GM12878 (cell line): ENCODE measurements around the gene RASAL1. TPM values are rescaled to one million over a fixed set of nuclear protein-coding genes. Genes with fewer than 3 reads are reported as not detected.

Source experiments
- ATAC-seq: fragments of 200-7000 bp; cut with Tn5 transposase; 3 replicates; pipeline ENCODE4 v1.9.1; 2020; ENCODE audit warnings: mild to moderate bottlenecking, moderate library complexity
- BruUV-seq: library from RNA; stranded (reverse); fragments of 400-500 nt; replicated peaks from 2 replicates; lab custom pipeline; 2021; lab: Mats Ljungman, UMichigan
- CTCF ChIA-PET: fragments of 300-600 bp; sonication (Branson Sonifier 250); formaldehyde crosslinking; extraction: SDS; loops from one replicate; lab custom pipeline; 2021; ENCODE audit warnings: inconsistent platforms; lab: Yijun Ruan, JAX
- POLR2A ChIA-PET: fragments of 350-600 bp; formaldehyde crosslinking; extraction: SDS; loops from one replicate; lab custom pipeline; 2021; ENCODE audit warnings: inconsistent platforms; lab: Charles Lee
- RAD21 ChIA-PET: fragments of 300-600 bp; sonication (Branson Sonifier 250); formaldehyde crosslinking; loops from one replicate; lab custom pipeline; 2023; ENCODE audit warnings: antibody characterized with exemption; ENCODE audit not compliant: unreplicated experiment; lab: Charles Lee
- SMC1A ChIA-PET: fragments of 300-600 bp; sonication (Branson Sonifier 250); formaldehyde crosslinking; loops from one replicate; lab custom pipeline; 2023; ENCODE audit not compliant: unreplicated experiment, uncharacterized antibody; lab: Charles Lee
- DNase-seq: peaks from one replicate; pipeline ENCODE4 v3.0.0-alpha.2; 2011; ENCODE audit warnings: low read depth, low spot score
- FAIRE-seq: peaks from 3 replicates; lab custom pipeline; 2011; peaks lifted over from hg19 to GRCh38; lab: Jason Lieb, UNC
- H2AFZ ChIP-seq: 2 replicates; pipeline ENCODE4 v1.6.0; 2011; ENCODE audit warnings: low read depth, low read length, control low read depth; ENCODE audit not compliant: control insufficient read depth
- H3K27ac ChIP-seq: 2 replicates; pipeline ENCODE4 v1.5.1; 2011; ENCODE audit warnings: control low read depth; ENCODE audit not compliant: control insufficient read depth, insufficient read depth
- H3K27me3 ChIP-seq, 2 experiments: replicated peaks in 1 of 2; 2 replicates each; pipeline versions ENCODE4 v1.6.0 to v1.6.1; 2011; ENCODE audit warnings: low read length in 1 of 2; ENCODE audit not compliant: control insufficient read depth in 2 of 2, insufficient read depth in 2 of 2
- H3K36me3 ChIP-seq, 2 experiments: 2 replicates each; pipeline ENCODE4 v1.5.1; 2011; ENCODE audit warnings: low read length in 1 of 2; ENCODE audit not compliant: control insufficient read depth in 2 of 2, insufficient read depth in 2 of 2
- H3K4me1 ChIP-seq: 2 replicates; pipeline ENCODE4 v1.6.1; 2011; ENCODE audit warnings: mild to moderate bottlenecking, low read length, moderate library complexity, mixed read lengths; ENCODE audit not compliant: control insufficient read depth, insufficient read depth
- H3K4me2 ChIP-seq: 2 replicates; pipeline ENCODE4 v1.6.0; 2011; ENCODE audit warnings: control low read depth; ENCODE audit not compliant: control insufficient read depth, insufficient read depth
- H3K4me3 ChIP-seq: fragments of 200-600 bp; sonication (generic); 2 replicates; pipeline ENCODE4 v1.5.1; 2016
- H3K79me2 ChIP-seq: 2 replicates; pipeline ENCODE4 v1.6.0; 2011; ENCODE audit warnings: low read length; ENCODE audit not compliant: control insufficient read depth, insufficient read depth
- H3K9ac ChIP-seq: 2 replicates; pipeline ENCODE4 v1.8.0; 2011; ENCODE audit warnings: low read length, control low read depth, mixed read lengths; ENCODE audit not compliant: control insufficient read depth, insufficient read depth
- H3K9me3 ChIP-seq: replicated peaks from 3 replicates; pipeline ENCODE4 v1.5.1; 2011; ENCODE audit warnings: mild to moderate bottlenecking, low read length; ENCODE audit not compliant: control insufficient read depth, insufficient read depth
- H4K20me1 ChIP-seq: 2 replicates; pipeline ENCODE4 v1.6.0; 2011; ENCODE audit not compliant: control insufficient read depth, insufficient read depth
- CEBPB ChIP-seq, 2 experiments: fragments of 150-350 bp in 1 of 2; IDR thresholded peaks; 2 replicates each; pipeline ENCODE4 v1.6.1; 2012 to 2014; ENCODE audit warnings: low read depth in 2 of 2, low read length in 2 of 2, borderline replicate concordance in 1 of 2, inconsistent platforms in 1 of 2
- EGR1 ChIP-seq, 2 experiments: IDR thresholded peaks; 1 replicate in 1 of 2; 2 replicates in 1 of 2; pipeline ENCODE4 v1.6.1; 2011 to 2012; ENCODE audit warnings: low read depth in 2 of 2, low read length in 2 of 2, borderline replicate concordance in 1 of 2, mild to moderate bottlenecking in 1 of 2, moderate library complexity in 1 of 2
- FOS ChIP-seq: IDR thresholded peaks from 3 replicates; pipeline ENCODE4 v1.6.1; 2011; ENCODE audit warnings: borderline replicate concordance; ENCODE audit not compliant: insufficient read length; ENCODE audit errors: extremely low read depth
- HDAC6 ChIP-seq: fragments of 200-600 bp; sonication (generic); IDR thresholded peaks from one replicate; pipeline ENCODE4 v1.8.0; 2017; ENCODE audit warnings: antibody characterized with exemption; ENCODE audit not compliant: unreplicated experiment
- RAD51 ChIP-seq: fragments of 450-650 bp; IDR thresholded peaks from 2 replicates; pipeline ENCODE4 v1.6.1; 2016; ENCODE audit warnings: moderate library complexity, mild to moderate bottlenecking, inconsistent platforms
- WGBS: methylation state at CpG from one replicate; pipeline ENCODE4 v1.1.6; 2016; ENCODE audit warnings: low lambda C conversion rate; ENCODE audit not compliant: insufficient replicate concordance, insufficient coverage; ENCODE audit errors: missing lambda C conversion rate; 5-methylcytosine and 5-hydroxymethylcytosine counted together
- in situ Hi-C: fragments of 300-500 bp; cut with MboI; formaldehyde crosslinking; loops from 9 replicates; pipeline ENCODE4 v1.14.3; 2018; ENCODE audit warnings: mixed read lengths
- intact Hi-C: fragments of 100-400 bp; cut with micrococcal nuclease; formaldehyde crosslinking; loops from one replicate; pipeline ENCODE4 v1.14.2; 2022; ENCODE audit not compliant: unreplicated experiment
- polyA plus RNA-seq, 11 experiments: library from polyadenylated mRNA; depleted of rRNA in 4 of 11; unstranded in 6 of 11; stranded (reverse) in 5 of 11; fragments of >200 nt; fragmentation: Nextera tagmentation in 4 of 11; fragmentation: Illumina TruSeq in 1 of 11; extraction: Ambion mirVana in 4 of 11; extraction: Trizol in 1 of 11; gene quantifications; 1 replicate in 1 of 11; 2 replicates in 10 of 11; pipeline versions ENCODE4 v1.2.1 to v1.2.3, GENCODE V29; 2011 to 2016; ENCODE audit warnings: inconsistent platforms in 2 of 11, missing spikeins in 2 of 11, low read depth in 1 of 11
- total RNA-seq, 4 experiments: library from RNA; depleted of rRNA in 3 of 4; stranded (reverse); fragments of >200 nt in 3 of 4; fragmentation: Illumina TruSeq in 1 of 4; extraction: Trizol in 1 of 4; gene quantifications; 2 replicates each; pipeline versions ENCODE4 v1.2.1 to v1.2.3, GENCODE V29; 2013 to 2021
- TF ChIP-seq, protein P1 (sequence below): fragments of 450-650 bp; IDR thresholded peaks from 2 replicates; pipeline ENCODE4 v1.6.1; 2017; ENCODE audit warnings: mild to moderate bottlenecking
- TF ChIP-seq, protein P2 (sequence below): IDR thresholded peaks from 2 replicates; pipeline ENCODE4 v1.6.1; 2012; ENCODE audit warnings: low read length, inconsistent platforms

Gene RASAL1
- total and polyA plus RNA-seq, 10 of the 15 experiments (the other 5 are each of a cell fraction or from before 2014, with no cell fraction given), result 0.12 to 1.0 (median 0.52) TPM; not detected in 6

DNA sequence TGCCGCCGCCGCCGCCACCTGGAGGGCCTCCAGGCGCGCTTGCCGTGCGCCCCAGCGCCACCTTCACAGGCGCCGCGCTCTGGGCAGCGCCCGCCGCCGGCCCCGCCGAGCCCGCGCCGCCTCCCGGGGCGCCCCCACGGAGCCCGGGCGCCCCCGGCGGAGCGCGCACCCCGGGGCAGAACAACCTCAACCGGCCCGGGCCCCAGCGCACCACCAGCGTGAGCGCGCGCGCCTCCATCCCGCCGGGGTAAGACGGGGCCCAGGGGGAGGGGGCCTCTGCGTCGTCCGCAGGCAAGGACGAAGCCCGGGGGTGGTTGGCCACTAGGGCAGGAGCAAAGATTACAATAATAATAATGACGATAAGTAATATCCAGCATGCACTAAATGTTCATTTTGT, 57.7 kb downstream of the RASAL1 start (continued):
- TF ChIP-seq FOS (no peak), CEBPB (IDR thresholded peaks at IDR 0.05; ENCODE audit: borderline replicate concordance in 1 of 2, low read depth in 2 of 2, low read length in 2 of 2) (no peak), EGR1 (IDR thresholded peaks at IDR 0.05; ENCODE audit: borderline replicate concordance in 1 of 2, low read depth in 2 of 2, low read length in 2 of 2) (no peak)

DNA sequence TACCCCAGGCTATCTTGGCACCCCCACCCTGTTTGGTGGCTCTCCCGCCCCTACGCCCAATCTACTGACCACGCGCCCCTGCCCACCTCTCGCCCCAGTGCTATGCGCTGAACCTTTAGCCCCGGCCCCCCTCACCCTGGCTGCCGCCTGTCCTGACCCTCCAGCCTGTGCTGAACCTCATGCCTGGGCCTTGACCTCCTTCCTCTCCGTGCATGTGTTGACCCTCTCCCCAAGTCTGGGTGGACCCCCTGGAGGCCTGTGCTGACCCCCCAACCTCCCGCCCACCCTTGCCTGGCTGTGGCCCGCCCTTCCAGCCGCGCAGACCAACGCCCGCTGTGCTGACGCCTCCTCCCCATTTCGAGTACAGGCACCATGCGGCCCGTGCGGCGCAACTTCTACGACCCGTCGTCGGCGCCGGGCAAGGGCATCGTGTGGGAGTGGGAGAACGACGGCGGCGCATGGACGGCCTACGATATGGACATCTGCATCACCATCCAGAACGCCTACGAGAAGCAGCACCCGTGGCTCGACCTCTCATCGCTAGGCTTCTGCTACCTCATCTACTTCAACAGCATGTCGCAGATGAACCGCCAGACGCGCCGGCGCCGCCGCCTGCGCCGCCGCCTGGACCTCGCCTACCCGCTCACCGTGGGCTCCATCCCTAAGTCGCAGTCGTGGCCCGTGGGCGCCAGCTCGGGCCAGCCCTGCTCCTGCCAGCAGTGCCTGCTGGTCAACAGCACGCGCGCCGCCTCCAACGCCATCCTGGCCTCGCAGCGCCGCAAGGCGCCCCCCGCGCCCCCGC, 58.3 kb downstream of the RASAL1 start:
- in situ Hi-C loops, result no loop called here
- 55% methylated on average over 54 of the region's 70 CpGs for WGBS
- H3K79me2 ChIP-seq, result no peaks in the 10 kb centered on the region
- no peak overlapping the region for H3K27ac ChIP-seq
- TF ChIP-seq HDAC6, result peak; percentile 93
- TF ChIP-seq RAD51, result no peak
- TF ChIP-seq, protein P1, sequence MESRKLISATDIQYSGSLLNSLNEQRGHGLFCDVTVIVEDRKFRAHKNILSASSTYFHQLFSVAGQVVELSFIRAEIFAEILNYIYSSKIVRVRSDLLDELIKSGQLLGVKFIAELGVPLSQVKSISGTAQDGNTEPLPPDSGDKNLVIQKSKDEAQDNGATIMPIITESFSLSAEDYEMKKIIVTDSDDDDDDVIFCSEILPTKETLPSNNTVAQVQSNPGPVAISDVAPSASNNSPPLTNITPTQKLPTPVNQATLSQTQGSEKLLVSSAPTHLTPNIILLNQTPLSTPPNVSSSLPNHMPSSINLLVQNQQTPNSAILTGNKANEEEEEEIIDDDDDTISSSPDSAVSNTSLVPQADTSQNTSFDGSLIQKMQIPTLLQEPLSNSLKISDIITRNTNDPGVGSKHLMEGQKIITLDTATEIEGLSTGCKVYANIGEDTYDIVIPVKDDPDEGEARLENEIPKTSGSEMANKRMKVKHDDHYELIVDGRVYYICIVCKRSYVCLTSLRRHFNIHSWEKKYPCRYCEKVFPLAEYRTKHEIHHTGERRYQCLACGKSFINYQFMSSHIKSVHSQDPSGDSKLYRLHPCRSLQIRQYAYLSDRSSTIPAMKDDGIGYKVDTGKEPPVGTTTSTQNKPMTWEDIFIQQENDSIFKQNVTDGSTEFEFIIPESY, result 0 out of 2 replicates have a peak, but pooled peaks have one; percentile 11
- TF ChIP-seq, protein P2, sequence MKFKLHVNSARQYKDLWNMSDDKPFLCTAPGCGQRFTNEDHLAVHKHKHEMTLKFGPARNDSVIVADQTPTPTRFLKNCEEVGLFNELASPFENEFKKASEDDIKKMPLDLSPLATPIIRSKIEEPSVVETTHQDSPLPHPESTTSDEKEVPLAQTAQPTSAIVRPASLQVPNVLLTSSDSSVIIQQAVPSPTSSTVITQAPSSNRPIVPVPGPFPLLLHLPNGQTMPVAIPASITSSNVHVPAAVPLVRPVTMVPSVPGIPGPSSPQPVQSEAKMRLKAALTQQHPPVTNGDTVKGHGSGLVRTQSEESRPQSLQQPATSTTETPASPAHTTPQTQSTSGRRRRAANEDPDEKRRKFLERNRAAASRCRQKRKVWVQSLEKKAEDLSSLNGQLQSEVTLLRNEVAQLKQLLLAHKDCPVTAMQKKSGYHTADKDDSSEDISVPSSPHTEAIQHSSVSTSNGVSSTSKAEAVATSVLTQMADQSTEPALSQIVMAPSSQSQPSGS, result no peak
- SMC1A ChIA-PET, result no interaction called here
- no peaks in the 10 kb centered on the region for H3K27me3 ChIP-seq
- no peaks in the 10 kb centered on the region for H4K20me1 ChIP-seq
- no peak overlapping the region for H2AFZ ChIP-seq
- no peak overlapping the region for H3K4me3 ChIP-seq
- CTCF ChIA-PET, result no interaction called here
- intact Hi-C loops, result no loop called here
- FAIRE-seq (no peak), DNase-seq (no peak), ATAC-seq (no peak)
- H3K4me1 ChIP-seq, result peaks cover 47% of the 10 kb centered on the region
- BruUV-seq, result no TSS peak
- RAD21 ChIA-PET, result no interaction called here
- POLR2A ChIA-PET, result no interaction called here
- peak overlapping the region; percentile 7; the same call in 1 of the 2 replicates for H3K4me2 ChIP-seq
- H3K9me3 ChIP-seq, result no peaks in the 10 kb centered on the region; the same call in 2 of the 3 replicates
- H3K36me3 ChIP-seq, result peaks cover 0 to 3% of the 10 kb centered on the region in 2 experiments; a peak in 2 of 4 replicates
- no peak overlapping the region for H3K9ac ChIP-seq
